HEK293T (cell line): ENCODE data around the gene VDAC1.

ENCODE experiments used
- ARNT ChIP-seq: fragments of 450-650 bp; IDR thresholded peaks from 2 replicates; pipeline ENCODE4 v1.6.1; 2017; ENCODE audit warnings: mild to moderate bottlenecking
- BHLHE40 ChIP-seq: fragments of 450-650 bp; IDR thresholded peaks from 2 replicates; pipeline ENCODE4 v1.6.1; 2016; ENCODE audit warnings: mild to moderate bottlenecking, moderate library complexity, borderline replicate concordance
- ELF4 ChIP-seq: fragments of 450-650 bp; IDR thresholded peaks from 2 replicates; pipeline ENCODE4 v1.6.1; 2017; ENCODE audit warnings: antibody characterized with exemption
- FOXK2 ChIP-seq: fragments of 450-650 bp; IDR thresholded peaks from 2 replicates; pipeline ENCODE4 v1.6.1; 2016; ENCODE audit warnings: mild to moderate bottlenecking
- FOXM1 ChIP-seq: fragments of 450-650 bp; IDR thresholded peaks from 2 replicates; pipeline ENCODE4 v1.6.1; 2017; ENCODE audit warnings: mild to moderate bottlenecking, borderline replicate concordance
- HDGF ChIP-seq: fragments of 450-650 bp; IDR thresholded peaks from 2 replicates; pipeline ENCODE4 v1.6.1; 2017; ENCODE audit warnings: antibody characterized with exemption, borderline replicate concordance
- L3MBTL2 ChIP-seq: fragments of 450-650 bp; conservative IDR thresholded peaks from 2 replicates; pipeline ENCODE4 v1.6.1; 2016; ENCODE audit warnings: mild to moderate bottlenecking
- NFRKB ChIP-seq: fragments of 450-650 bp; IDR thresholded peaks from 2 replicates; pipeline ENCODE4 v1.6.1; 2016; ENCODE audit warnings: mild to moderate bottlenecking, moderate library complexity
- SP1 ChIP-seq: fragments of 450-650 bp; IDR thresholded peaks from 2 replicates; pipeline ENCODE4 v1.6.1; 2017
- SUZ12 ChIP-seq: fragments of 450-650 bp; IDR thresholded peaks from 2 replicates; pipeline ENCODE4 v1.6.1; 2016; ENCODE audit warnings: mild to moderate bottlenecking
- TARDBP ChIP-seq: fragments of 450-650 bp; IDR thresholded peaks from 2 replicates; pipeline ENCODE4 v1.6.1; 2016
- ZNF384 ChIP-seq: fragments of 450-650 bp; IDR thresholded peaks from 2 replicates; pipeline ENCODE4 v1.6.1; 2016

DNA sequence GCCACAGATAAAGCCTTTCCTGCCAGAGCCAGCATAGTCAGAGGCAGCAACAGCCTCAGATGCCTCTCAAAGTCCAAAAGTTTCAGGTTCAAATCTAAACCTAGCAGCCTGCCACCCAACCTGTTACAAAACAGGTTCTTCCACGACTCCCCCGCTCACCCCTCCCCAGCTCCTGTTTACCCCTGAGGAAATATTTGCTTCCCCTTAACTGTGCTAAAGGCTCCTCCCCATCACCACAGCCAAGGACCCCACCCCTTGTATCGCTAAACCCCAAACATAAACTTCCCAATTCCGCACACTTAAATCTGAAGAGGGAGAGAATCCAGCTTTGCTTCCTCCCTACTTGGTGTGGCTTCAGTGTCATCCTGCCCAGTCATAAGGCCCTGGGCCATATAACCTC, 15.4 kb upstream of the VDAC1 start:
- TF ChIP-seq BHLHE40 (no peak), SUZ12 (no peak), L3MBTL2 (no peak), SP1 (no peak), FOXM1 (no peak), HDGF (no peak), ELF4 (no peak), NFRKB (no peak), TARDBP (no peak), ARNT (no peak), ZNF384 (no peak), FOXK2 (no peak)
